ENCODE data around the gene DNM1. TPM values are rescaled to one million over a fixed set of nuclear protein-coding genes. Genes with fewer than 3 reads are reported as not detected.
"Not testable (repeated sequence)": the region's sequence is repeated elsewhere in the genome, so short reads cannot be mapped to it uniquely, and the experiment has no call there.

The DNM1 gene
- total RNA-seq, 2 donors from 2014 or later, result 13.0 to 29.0 TPM

- 71 to 76% methylated on average over 2 of the region's 12 CpGs for WGBS, 2 donors
- H3K27ac ChIP-seq; intact Hi-C loops (cut with DNase I); H3K27me3 ChIP-seq; H3K4me3 ChIP-seq; H3K9me3 ChIP-seq; H3K4me1 ChIP-seq; ATAC-seq: not testable (repeated sequence)
- H3K36me3 ChIP-seq (replicated peaks in 1 of 2; ENCODE audit: insufficient read depth in 1 of 2, low read depth in 2 of 2), result peaks cover 17 to 25% of the 10 kb centered on the region in 2 donors
- DNase-seq, result peak; percentile 44 to 63 (median 54)
- TF ChIP-seq, protein P1, sequence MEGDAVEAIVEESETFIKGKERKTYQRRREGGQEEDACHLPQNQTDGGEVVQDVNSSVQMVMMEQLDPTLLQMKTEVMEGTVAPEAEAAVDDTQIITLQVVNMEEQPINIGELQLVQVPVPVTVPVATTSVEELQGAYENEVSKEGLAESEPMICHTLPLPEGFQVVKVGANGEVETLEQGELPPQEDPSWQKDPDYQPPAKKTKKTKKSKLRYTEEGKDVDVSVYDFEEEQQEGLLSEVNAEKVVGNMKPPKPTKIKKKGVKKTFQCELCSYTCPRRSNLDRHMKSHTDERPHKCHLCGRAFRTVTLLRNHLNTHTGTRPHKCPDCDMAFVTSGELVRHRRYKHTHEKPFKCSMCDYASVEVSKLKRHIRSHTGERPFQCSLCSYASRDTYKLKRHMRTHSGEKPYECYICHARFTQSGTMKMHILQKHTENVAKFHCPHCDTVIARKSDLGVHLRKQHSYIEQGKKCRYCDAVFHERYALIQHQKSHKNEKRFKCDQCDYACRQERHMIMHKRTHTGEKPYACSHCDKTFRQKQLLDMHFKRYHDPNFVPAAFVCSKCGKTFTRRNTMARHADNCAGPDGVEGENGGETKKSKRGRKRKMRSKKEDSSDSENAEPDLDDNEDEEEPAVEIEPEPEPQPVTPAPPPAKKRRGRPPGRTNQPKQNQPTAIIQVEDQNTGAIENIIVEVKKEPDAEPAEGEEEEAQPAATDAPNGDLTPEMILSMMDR (IDR thresholded peaks at IDR 0.05), result peak in 5 of 7 experiments; percentile 21 to 59 (median 43)
Observed at GRCh38 chr9:128181480-128181879, 21.7 kb upstream of the DNM1 start.

- ATAC-seq (no peak), DNase-seq (no peak)
- WGBS, 2 donors, result 92 to 96% methylated on average over 8 to 12 of the region's 12 CpGs
- H3K4me1 ChIP-seq, result no peaks in the 10 kb centered on the region
- no peak overlapping the region for H3K27ac ChIP-seq
- intact Hi-C loops (cut with DNase I), result no loop called here
- H3K27me3 ChIP-seq, result no peaks in the 10 kb centered on the region
- H3K36me3 ChIP-seq (replicated peaks in 1 of 2; ENCODE audit: insufficient read depth in 1 of 2, low read depth in 2 of 2), result peaks cover 14 to 22% of the 10 kb centered on the region in 2 donors
- no peak overlapping the region for H3K4me3 ChIP-seq
- TF ChIP-seq, protein P1 (IDR thresholded peaks at IDR 0.05), result no peak
- TF ChIP-seq POLR2A (IDR thresholded peaks at IDR 0.05), result no peak
- no peaks in the 10 kb centered on the region for H3K9me3 ChIP-seq
Observed at GRCh38 chr9:128182893-128183588, 20.1 kb upstream of the DNM1 start.

- Histone ChIP-seq H3K36me3 (replicated peaks in 1 of 2; ENCODE audit: insufficient read depth in 1 of 2, low read depth in 2 of 2) (peaks cover 0 to 5% of the 10 kb centered on the region in 2 donors), H3K27me3 (no peaks in the 10 kb centered on the region), H3K4me3 (no peak overlapping the region), H3K27ac (no peak overlapping the region), H3K4me1 (peaks cover 12% of the 10 kb centered on the region), H3K9me3 (no peaks in the 10 kb centered on the region)
- ATAC-seq, result no peak
- TF ChIP-seq, protein P1 (IDR thresholded peaks at IDR 0.05), result no peak
- TF ChIP-seq POLR2A (IDR thresholded peaks at IDR 0.05), result no peak
- WGBS, 2 donors, result 89 to 92% methylated on average over 11 of the region's 11 CpGs
- no peak for DNase-seq
- intact Hi-C loops (cut with DNase I), result no loop called here
Observed at GRCh38 chr9:128185979-128186965, 16.9 kb upstream of the DNM1 start.

DNA sequence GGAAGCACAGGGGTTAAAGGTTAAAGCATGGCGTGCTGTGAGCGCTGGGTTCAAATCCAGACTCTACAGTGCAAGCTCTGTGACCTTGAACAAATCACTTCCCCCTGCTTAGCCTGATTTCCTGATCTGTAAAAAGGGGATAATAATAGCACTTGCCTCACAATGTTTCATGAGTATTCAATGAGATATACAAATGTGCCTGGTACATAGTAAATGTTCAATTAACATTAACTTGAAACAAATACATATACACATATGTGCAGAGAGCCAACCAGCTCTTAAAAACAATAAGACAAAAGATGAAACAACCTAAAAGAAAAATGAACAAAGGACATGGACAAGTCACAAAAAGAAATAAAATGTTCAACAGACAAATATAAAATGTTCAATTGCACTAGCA, 15.8 kb upstream of the DNM1 start:
- no peaks in the 10 kb centered on the region for H3K9me3 ChIP-seq
- no peak for ATAC-seq
- peaks cover 0 to 5% of the 10 kb centered on the region in 2 donors for H3K36me3 ChIP-seq (replicated peaks in 1 of 2; ENCODE audit: insufficient read depth in 1 of 2, low read depth in 2 of 2)

More for the DNA sequence above, 15.8 kb upstream of the DNM1 start:
- TF ChIP-seq POLR2A (IDR thresholded peaks at IDR 0.05), result no peak
- TF ChIP-seq, protein P1 (IDR thresholded peaks at IDR 0.05), result no peak
- Histone ChIP-seq H3K4me3 (no peak overlapping the region), H3K4me1 (peaks cover 13% of the 10 kb centered on the region), H3K27me3 (no peaks in the 10 kb centered on the region), H3K27ac (no peak overlapping the region)
- no peak for DNase-seq
- 97% methylated on average over 2 of the region's 2 CpGs for WGBS, 2 donors
- intact Hi-C loops (cut with DNase I), result no loop called here
